ENCODE data around the gene B9D1. TPM values are rescaled to one million over a fixed set of nuclear protein-coding genes. Genes with fewer than 3 reads are reported as not detected.
A peak's percentile ranks its signal among the peaks of the same experiment; 100 is the strongest.

B9D1 gene
- total RNA-seq: 19.8 TPM

GRCh38 chr17:19362277-19363113 lies at the start of gene B9D1:
Gene B9D1 (minus strand): TSS chr17:19362723. CDS start chr17:19362569, 154 bp downstream.
- DNase-seq (ENCODE audit: low spot score) (peak; percentile 97), ATAC-seq (peak; percentile 97)
- intact Hi-C loops (cut with DNase I): loop anchor here (5.0 kb wide), 1 partner anchor 85 kb away; no protein-coding TSS in a partner anchor

- intact Hi-C loops (cut with DNase I): no loop called here
- no peak for ATAC-seq
- no peak for DNase-seq (ENCODE audit: low spot score)
These were observed 49.1 kb upstream of the B9D1 start for GRCh38 chr17:19411631-19412030.

GRCh38 chr17:19410875-19411620 lies 48.5 kb upstream of the B9D1 start, which contains the start of gene RNF112:
Gene RNF112 (plus strand): TSS chr17:19411232. CDS start chr17:19411409, 177 bp downstream.
- ATAC-seq: peak; percentile 44
- no peak for DNase-seq (ENCODE audit: low spot score)
- intact Hi-C loops (cut with DNase I): no loop called here

GRCh38 chr17:19410091-19410490 lies 47.6 kb upstream of the B9D1 start:
- intact Hi-C loops (cut with DNase I): no loop called here
- no peak for ATAC-seq
- no peak for DNase-seq (ENCODE audit: low spot score)

- DNase-seq (ENCODE audit: low spot score) (no peak), ATAC-seq (no peak)
- intact Hi-C loops (cut with DNase I): no loop called here
These were observed 47.0 kb upstream of the B9D1 start for GRCh38 chr17:19409509-19409908.

GRCh38 chr17:19409066-19409465 lies 46.5 kb upstream of the B9D1 start:
- DNase-seq (ENCODE audit: low spot score) (no peak), ATAC-seq (no peak)
- intact Hi-C loops (cut with DNase I): no loop called here

- intact Hi-C loops (cut with DNase I): no loop called here
- DNase-seq (ENCODE audit: low spot score): no peak
- no peak for ATAC-seq
These were observed 45.8 kb upstream of the B9D1 start for GRCh38 chr17:19408346-19408710.

GRCh38 chr17:19407601-19408345 lies 45.2 kb upstream of the B9D1 start:
- no peak for ATAC-seq
- intact Hi-C loops (cut with DNase I): no loop called here
- no peak for DNase-seq (ENCODE audit: low spot score)

- DNase-seq (ENCODE audit: low spot score) (no peak), ATAC-seq (no peak)
- intact Hi-C loops (cut with DNase I): no loop called here
These were observed 42.6 kb upstream of the B9D1 start for GRCh38 chr17:19405114-19405513.

- intact Hi-C loops (cut with DNase I): no loop called here
- no peak for ATAC-seq
- DNase-seq (ENCODE audit: low spot score): no peak
These were observed 41.7 kb upstream of the B9D1 start for GRCh38 chr17:19404264-19404663.

- ATAC-seq (no peak), DNase-seq (ENCODE audit: low spot score) (no peak)
- intact Hi-C loops (cut with DNase I): no loop called here
These were observed 40.5 kb upstream of the B9D1 start for GRCh38 chr17:19403021-19403420.

GRCh38 chr17:19402171-19402570 lies 39.6 kb upstream of the B9D1 start:
- intact Hi-C loops (cut with DNase I): no loop called here
- ATAC-seq: no peak
- no peak for DNase-seq (ENCODE audit: low spot score)

- ATAC-seq: no peak
- no peak for DNase-seq (ENCODE audit: low spot score)
- intact Hi-C loops (cut with DNase I): no loop called here
These were observed 38.9 kb upstream of the B9D1 start for GRCh38 chr17:19401321-19402010.

- ATAC-seq: no peak
- no peak for DNase-seq (ENCODE audit: low spot score)
- intact Hi-C loops (cut with DNase I): no loop called here
These were observed 37.4 kb upstream of the B9D1 start for GRCh38 chr17:19399750-19400450.

GRCh38 chr17:19398301-19399181 lies 36.0 kb upstream of the B9D1 start:
- peak; percentile 82 for ATAC-seq
- peak; percentile 81 for DNase-seq (ENCODE audit: low spot score)
- intact Hi-C loops (cut with DNase I): no loop called here

- no peak for DNase-seq (ENCODE audit: low spot score)
- intact Hi-C loops (cut with DNase I): no loop called here
- no peak for ATAC-seq
These were observed 35.1 kb upstream of the B9D1 start for GRCh38 chr17:19397556-19398041.

- intact Hi-C loops (cut with DNase I): no loop called here
- peak; percentile 51 for DNase-seq (ENCODE audit: low spot score)
These were observed 29.8 kb upstream of the B9D1 start for GRCh38 chr17:19392303-19392702.

More at GRCh38 chr17:19392303-19392702, 29.8 kb upstream of the B9D1 start:
- no peak for ATAC-seq
